Measurements from ENCODE around the gene TFB1M.

DNA sequence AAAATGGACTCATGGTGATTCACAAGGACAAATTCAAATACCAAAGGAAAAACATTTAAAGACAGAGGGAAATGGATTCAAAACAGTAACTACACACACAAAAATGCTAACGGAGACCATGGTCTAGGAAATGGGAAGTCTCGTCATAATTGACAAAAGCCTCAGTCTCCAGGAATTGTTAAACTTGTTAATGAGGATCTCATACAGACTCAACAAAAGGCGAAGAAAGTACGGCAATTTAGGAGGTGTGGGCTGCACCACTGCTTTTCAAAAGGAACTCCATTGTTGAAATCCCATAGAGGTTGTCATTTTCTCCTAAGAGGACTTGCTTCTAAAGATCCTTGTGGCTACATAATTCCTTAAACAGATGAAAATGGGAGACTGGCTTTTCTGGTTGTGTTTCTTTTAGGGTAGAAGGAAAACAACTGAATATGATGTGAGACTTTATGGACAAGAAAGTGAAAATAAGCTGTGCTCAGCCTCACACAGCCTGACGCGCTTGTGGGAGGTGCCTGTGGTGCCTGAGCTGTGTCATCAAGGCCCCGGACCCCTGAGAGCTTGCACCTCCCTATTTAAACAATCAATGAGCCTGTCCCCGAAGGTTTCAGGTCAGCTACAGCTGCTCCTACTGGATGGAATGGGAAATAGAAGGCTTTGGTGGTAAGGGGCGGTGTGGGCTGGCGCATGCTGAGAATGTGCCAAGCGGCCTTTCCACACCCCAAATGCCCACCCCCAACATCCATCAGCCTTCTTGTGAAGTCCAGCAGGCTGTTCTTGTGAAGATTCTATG is 53.0 kb downstream of the TFB1M start:
- no peak for TF ChIP-seq CTCF (IDR thresholded peaks at IDR 0.05)
- no peak for TF ChIP-seq POLR2A (IDR thresholded peaks at IDR 0.05)

Measured in suprapubic skin (tissue), 3 donors.